Adrenal gland (tissue), 12 donors: ENCODE data around the gene DNAJC1. TPM values are rescaled to one million over a fixed set of nuclear protein-coding genes. Genes with fewer than 3 reads are reported as not detected.

ENCODE experiments used
- DNase-seq, 7 donors: peaks; one replicate each; pipeline ENCODE4 v3.0.0-alpha.2; 2019 to 2020
- H3K27ac ChIP-seq, 5 donors: fragments of 200-600 bp; sonication (generic) in 4 of 5; 1 replicate in 3 of 5; 2 replicates in 2 of 5; pipeline versions ENCODE4 v1.5.1 to v1.8.0; 2016 to 2020; ENCODE audit warnings: mild to moderate bottlenecking in 1 of 5
- H3K27me3 ChIP-seq: fragments of 200-600 bp; 2 replicates; pipeline ENCODE4 v1.8.0; 2021
- H3K36me3 ChIP-seq, 2 donors: fragments of 200-600 bp; replicated peaks in 1 of 2; 1 replicate in 1 of 2; 2 replicates in 1 of 2; pipeline versions ENCODE4 v1.5.1 to v1.8.0; 2018 to 2022
- H3K4me1 ChIP-seq, 2 donors: fragments of 200-600 bp; replicated peaks in 1 of 2; 1 replicate in 1 of 2; 2 replicates in 1 of 2; pipeline versions ENCODE4 v1.5.1 to v1.8.0; 2018 to 2021
- H3K4me3 ChIP-seq, 4 donors: fragments of 200-600 bp; sonication (generic) in 3 of 4; one replicate each; pipeline ENCODE4 v1.5.1; 2016 to 2018
- H3K9me3 ChIP-seq, 3 donors: fragments of 200-600 bp; sonication (generic) in 1 of 3; replicated peaks in 1 of 3; 1 replicate in 2 of 3; 2 replicates in 1 of 3; pipeline versions ENCODE4 v1.5.1 to v1.8.0; 2016 to 2021
- POLR2A ChIP-seq, 2 donors: fragments of 450-650 bp; IDR thresholded peaks; one replicate each; pipeline ENCODE4 v1.6.1; 2017; ENCODE audit warnings: antibody characterized with exemption in 2 of 2, mild to moderate bottlenecking in 2 of 2, moderate library complexity in 1 of 2
- WGBS, 4 donors: extraction: QIAGEN DNeasy Blood & Tissue Kit in 2 of 4; methylation state at CpG; one replicate each; pipeline versions ENCODE4 v1.1.5 to v1.1.7; 2013 to 2017; 5-methylcytosine and 5-hydroxymethylcytosine counted together
- intact Hi-C, 2 donors: fragments of 100-400 bp; cut with DNase I; formaldehyde crosslinking; loops; one replicate each; pipeline versions ENCODE4 v1.14.1 to v1.15.0; 2022 to 2023
- polyA plus RNA-seq, 3 donors: library from polyadenylated mRNA; stranded (reverse); fragments of 200-250 nt in 2 of 3; fragments of 350-450 nt in 1 of 3; fragmentation: Illumina TruSeq in 1 of 3; extraction: RNeasy Lipid Tissue Mini Kit (QIAGEN cat#74804) in 1 of 3; gene quantifications; one replicate each; pipeline ENCODE4 v1.2.3, GENCODE V29; 2013 to 2014
- small RNA-seq, 2 donors: library from RNA; depleted of rRNA; stranded (forward); fragments of <200 nt; gene quantifications; one replicate each; pipeline ENCODE3, GENCODE V24; 2016
- total RNA-seq, 9 donors: library from RNA; depleted of rRNA in 4 of 9; stranded (reverse); fragments of >200 nt in 4 of 9; fragments of 120-200 nt in 1 of 9; fragmentation: NEBNext Ultra II Directional in 1 of 9; extraction: Animal tissue kit (Norgen Biotek cat#: 25700) in 1 of 9; gene quantifications; one replicate each; pipeline versions ENCODE4 v1.1.0 to v1.2.4, GENCODE V29; 2013 to 2023
- TF ChIP-seq, protein P1 (sequence below), 6 experiments: fragments of 450-650 bp in 4 of 6; fragments of 200-600 bp in 2 of 6; sonication (generic) in 1 of 6; IDR thresholded peaks; 1 replicate in 5 of 6; 2 replicates in 1 of 6; pipeline versions ENCODE4 v1.5.1 to v1.8.0; 2016 to 2021; ENCODE audit warnings: antibody characterized with exemption in 6 of 6, mild to moderate bottlenecking in 2 of 6, moderate library complexity in 1 of 6
- donor health status: healthy with polysubstance abuse.
- donor health status: Bipolar disorder and iron deficiency.
- donor health status: DM: yes; HTN: yes; CAD: no.
- donor health status: DM: no; HTN: no; CAD: no.
- donor health status: DM: no; HTN: no; CAD: no.
- donor health status: DM: yes; HTN: yes; CAD: no.

Gene DNAJC1
- total and polyA plus RNA-seq, 12 donors, result 11.0 to 84.4 (median 36.8) TPM

DNA sequence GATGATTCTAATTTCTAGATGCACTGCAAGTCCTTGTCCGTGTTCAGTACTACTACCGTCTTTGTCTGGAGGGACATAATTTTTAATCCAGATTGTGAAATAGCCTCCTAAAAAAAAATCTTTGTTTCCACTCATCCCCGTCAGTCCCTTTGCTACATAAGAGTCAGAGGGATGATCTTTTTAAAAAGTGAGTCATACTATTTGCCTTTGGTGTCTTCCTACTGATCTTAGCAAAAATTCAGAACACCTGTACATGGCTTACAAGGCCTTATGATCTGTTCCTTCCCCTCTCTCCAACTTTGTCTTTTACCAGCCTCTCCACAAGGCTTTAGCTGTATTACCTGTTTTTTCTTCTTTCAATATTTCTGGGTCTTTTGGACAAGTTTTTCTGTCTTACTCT lies 296.0 kb downstream of the DNAJC1 start:
- Histone ChIP-seq H3K9me3 (no peaks in the 10 kb centered on the region), H3K36me3 (no peaks in the 10 kb centered on the region), H3K27ac (no peak overlapping the region), H3K4me3 (no peak overlapping the region), H3K27me3 (no peaks in the 10 kb centered on the region), H3K4me1 (no peaks in the 10 kb centered on the region)
- intact Hi-C loops, result no loop called here
- WGBS, 4 donors, result 53 to 72% (median 68%) methylated on average over 3 of the region's 3 CpGs
- no peak for DNase-seq
- no peak for TF ChIP-seq POLR2A (IDR thresholded peaks at IDR 0.05)
- TF ChIP-seq, protein P1, sequence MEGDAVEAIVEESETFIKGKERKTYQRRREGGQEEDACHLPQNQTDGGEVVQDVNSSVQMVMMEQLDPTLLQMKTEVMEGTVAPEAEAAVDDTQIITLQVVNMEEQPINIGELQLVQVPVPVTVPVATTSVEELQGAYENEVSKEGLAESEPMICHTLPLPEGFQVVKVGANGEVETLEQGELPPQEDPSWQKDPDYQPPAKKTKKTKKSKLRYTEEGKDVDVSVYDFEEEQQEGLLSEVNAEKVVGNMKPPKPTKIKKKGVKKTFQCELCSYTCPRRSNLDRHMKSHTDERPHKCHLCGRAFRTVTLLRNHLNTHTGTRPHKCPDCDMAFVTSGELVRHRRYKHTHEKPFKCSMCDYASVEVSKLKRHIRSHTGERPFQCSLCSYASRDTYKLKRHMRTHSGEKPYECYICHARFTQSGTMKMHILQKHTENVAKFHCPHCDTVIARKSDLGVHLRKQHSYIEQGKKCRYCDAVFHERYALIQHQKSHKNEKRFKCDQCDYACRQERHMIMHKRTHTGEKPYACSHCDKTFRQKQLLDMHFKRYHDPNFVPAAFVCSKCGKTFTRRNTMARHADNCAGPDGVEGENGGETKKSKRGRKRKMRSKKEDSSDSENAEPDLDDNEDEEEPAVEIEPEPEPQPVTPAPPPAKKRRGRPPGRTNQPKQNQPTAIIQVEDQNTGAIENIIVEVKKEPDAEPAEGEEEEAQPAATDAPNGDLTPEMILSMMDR (IDR thresholded peaks at IDR 0.05), result no peak

Small RNA genes lying within 50 kb of the gene (small RNA-seq; reads per million reads assigned to genes)
- 0 reads per million in 2 donors for gene RN7SKP219
- 0 reads per million in 2 donors for gene RN7SKP37

Other genes with a start within 250 kb of the DNAJC1 start
- not detected for gene EBLN1, start 214.3 kb upstream of the DNAJC1 start, total RNA-seq
- not detected for gene EBLN1, start 214.3 kb upstream of the DNAJC1 start, polyA plus RNA-seq